PC-3 (cell line): Measurements from ENCODE around the gene PRDM11. TPM values are rescaled to one million over a fixed set of nuclear protein-coding genes. Genes with fewer than 3 reads are reported as not detected.

Experiments
- ATAC-seq: fragments of 200-7000 bp; cut with Tn5 transposase; 2 replicates; pipeline ENCODE4 v1.9.1; 2020; ENCODE audit warnings: mild to moderate bottlenecking, moderate library complexity
- BruUV-seq: library from RNA; stranded (reverse); fragments of 400-500 nt; replicated peaks from 2 replicates; lab custom pipeline; 2021; lab: Mats Ljungman, UMichigan
- CTCF ChIA-PET: fragments of 300-600 bp; sonication (Branson Sonifier 250); formaldehyde crosslinking; loops from one replicate; lab custom pipeline; 2022; ENCODE audit warnings: antibody characterized with exemption; lab: Charles Lee
- POLR2A ChIA-PET: fragments of 300-600 bp; sonication (Branson Sonifier 250); formaldehyde crosslinking; loops from one replicate; lab custom pipeline; 2022; ENCODE audit warnings: antibody characterized with exemption; ENCODE audit not compliant: unreplicated experiment; lab: Charles Lee
- DNase-seq: peaks from one replicate; pipeline ENCODE4 v3.0.0-alpha.2; 2015
- H2AFZ ChIP-seq: fragments of 300-600 bp; sonication (generic); 2 replicates; pipeline ENCODE4 v1.6.0; 2016; ENCODE audit warnings: antibody characterized with exemption, low read length
- H3F3A ChIP-seq: fragments of 300-600 bp; sonication (generic); one replicate; pipeline ENCODE4 v1.6.0; 2017; ENCODE audit warnings: antibody characterized with exemption, low read length, control low read depth, mild to moderate bottlenecking; ENCODE audit not compliant: unreplicated experiment
- H3K27ac ChIP-seq: fragments of 300-600 bp; sonication (generic); 2 replicates; pipeline ENCODE4 v1.5.1; 2016; ENCODE audit warnings: mild to moderate bottlenecking, low read length
- H3K27me3 ChIP-seq: fragments of 300-600 bp; sonication (generic); 2 replicates; pipeline ENCODE4 v1.6.1; 2016; ENCODE audit warnings: low read length, mixed read lengths
- H3K36me3 ChIP-seq: fragments of 300-600 bp; sonication (generic); 2 replicates; pipeline ENCODE4 v1.6.1; 2016; ENCODE audit warnings: low read depth, mixed run types, low read length, mixed read lengths
- H3K4me1 ChIP-seq: fragments of 300-600 bp; sonication (generic); 2 replicates; pipeline ENCODE4 v1.5.1; 2016; ENCODE audit warnings: low read length; ENCODE audit not compliant: insufficient read depth
- H3K4me2 ChIP-seq: fragments of 300-600 bp; sonication (generic); 2 replicates; pipeline ENCODE4 v1.6.0; 2016; ENCODE audit warnings: low read length
- H3K4me3 ChIP-seq: fragments of 300-600 bp; sonication (generic); 2 replicates; pipeline ENCODE4 v1.5.1; 2016; ENCODE audit warnings: mild to moderate bottlenecking, low read length, mixed read lengths
- H3K79me2 ChIP-seq: fragments of 300-600 bp; sonication (generic); 2 replicates; pipeline ENCODE4 v1.6.1; 2017; ENCODE audit warnings: low read length, mixed read lengths
- H3K9ac ChIP-seq: fragments of 300-600 bp; sonication (generic); 2 replicates; pipeline ENCODE4 v1.6.0; 2016; ENCODE audit warnings: mild to moderate bottlenecking, low read length
- H3K9me2 ChIP-seq: fragments of 300-600 bp; sonication (generic); replicated peaks from 2 replicates; pipeline ENCODE4 v1.6.1; 2016; ENCODE audit warnings: mixed run types, low read length, mixed read lengths
- H3K9me3 ChIP-seq: fragments of 300-600 bp; sonication (generic); 2 replicates; pipeline ENCODE4 v1.6.1; 2016; ENCODE audit warnings: low read length, mixed read lengths
- H4K20me1 ChIP-seq: fragments of 300-600 bp; sonication (generic); 2 replicates; pipeline ENCODE4 v1.6.1; 2016; ENCODE audit warnings: low read length, mixed read lengths
- CTCF ChIP-seq: fragments of 300-600 bp; sonication (generic); conservative IDR thresholded peaks from 2 replicates; pipeline ENCODE4 v1.5.1; 2017; ENCODE audit warnings: antibody characterized with exemption, low read depth, mild to moderate bottlenecking, low read length
- EZH2 ChIP-seq: fragments of 300-600 bp; sonication (generic); IDR thresholded peaks from one replicate; pipeline ENCODE4 v1.6.1; 2017; ENCODE audit warnings: antibody characterized with exemption, mild to moderate bottlenecking, low read length; ENCODE audit not compliant: unreplicated experiment
- EZH2phosphoT487 ChIP-seq: fragments of 300-600 bp; sonication (generic); IDR thresholded peaks from 2 replicates; pipeline ENCODE4 v1.6.1; 2018; ENCODE audit warnings: mild to moderate bottlenecking, antibody characterized with exemption, low read length, borderline replicate concordance
- intact Hi-C: fragments of 100-400 bp; cut with micrococcal nuclease; formaldehyde crosslinking; loops from 2 replicates; pipeline ENCODE4 v1.9.0; 2023
- total RNA-seq: library from RNA; depleted of rRNA; stranded (reverse); fragments of >200 nt; gene quantifications from 2 replicates; pipeline ENCODE4 v1.2.3, GENCODE V29; 2014

The PRDM11 gene
- total RNA-seq, 1 experiment from 2014 or later, result 5.0 TPM

- Histone ChIP-seq H3K4me3 (no peak overlapping the region), H3K9me3 (no peaks in the 10 kb centered on the region), H3K79me2 (no peaks in the 10 kb centered on the region), H3K27ac (no peak overlapping the region), H3F3A (no peaks in the 10 kb centered on the region), H3K36me3 (no peaks in the 10 kb centered on the region), H3K4me2 (no peak overlapping the region), H3K4me1 (no peaks in the 10 kb centered on the region), H3K9ac (no peak overlapping the region), H3K9me2 (no peaks in the 10 kb centered on the region), H2AFZ (no peak overlapping the region), H4K20me1 (no peaks in the 10 kb centered on the region), H3K27me3 (no peaks in the 10 kb centered on the region)
- BruUV-seq, result no TSS peak
- no peak for ATAC-seq
- CTCF ChIA-PET, result interaction anchor here (0.6 kb wide), 1 partner anchor 139 kb away, joined by 5 read pairs; no protein-coding TSS in a partner anchor
- POLR2A ChIA-PET, result no interaction called here
- intact Hi-C loops, result loop anchor here (5.0 kb wide), 1 partner anchor 138 kb away; no protein-coding TSS in a partner anchor
- DNase-seq, result no peak
- no peak for TF ChIP-seq EZH2phosphoT487
- TF ChIP-seq EZH2, result no peak
- no peak for TF ChIP-seq CTCF
These were observed 103.7 kb downstream of the PRDM11 start for GRCh38 chr11:45250035-45250718.

- Histone ChIP-seq H3K4me1 (no peaks in the 10 kb centered on the region), H3K9me3 (no peaks in the 10 kb centered on the region), H3K9ac (no peak overlapping the region), H3K27me3 (no peaks in the 10 kb centered on the region), H3K79me2 (no peaks in the 10 kb centered on the region), H3K4me3 (no peak overlapping the region), H3K9me2 (no peaks in the 10 kb centered on the region), H4K20me1 (no peaks in the 10 kb centered on the region), H2AFZ (no peak overlapping the region), H3K27ac (no peak overlapping the region), H3K36me3 (no peaks in the 10 kb centered on the region), H3F3A (no peaks in the 10 kb centered on the region), H3K4me2 (no peak overlapping the region)
- intact Hi-C loops, result loop anchor here (1.0 to 5.0 kb wide), 3 partner anchors 41 to 140 kb away; no protein-coding TSS in a partner anchor
- POLR2A ChIA-PET, result no interaction called here
- ATAC-seq (peak; percentile 97), DNase-seq (peak; percentile 60)
- BruUV-seq, result no TSS peak
- TF ChIP-seq EZH2phosphoT487 (no peak), EZH2 (no peak), CTCF (peak; percentile 85)
- CTCF ChIA-PET, result interaction anchor here (0.5 to 1.6 kb wide), 3 partner anchors 34 to 142 kb away, joined by 3 to 6 read pairs (median 5); partner anchors contain the start of gene SYT13
These were observed 105.9 kb downstream of the PRDM11 start for GRCh38 chr11:45252134-45252856.
